ENCODE data around the gene CXXC5. TPM values are rescaled to one million over a fixed set of nuclear protein-coding genes. Genes with fewer than 3 reads are reported as not detected.

The CXXC5 gene
- total RNA-seq, 1 donor from 2014 or later = 17.2 TPM

DNA sequence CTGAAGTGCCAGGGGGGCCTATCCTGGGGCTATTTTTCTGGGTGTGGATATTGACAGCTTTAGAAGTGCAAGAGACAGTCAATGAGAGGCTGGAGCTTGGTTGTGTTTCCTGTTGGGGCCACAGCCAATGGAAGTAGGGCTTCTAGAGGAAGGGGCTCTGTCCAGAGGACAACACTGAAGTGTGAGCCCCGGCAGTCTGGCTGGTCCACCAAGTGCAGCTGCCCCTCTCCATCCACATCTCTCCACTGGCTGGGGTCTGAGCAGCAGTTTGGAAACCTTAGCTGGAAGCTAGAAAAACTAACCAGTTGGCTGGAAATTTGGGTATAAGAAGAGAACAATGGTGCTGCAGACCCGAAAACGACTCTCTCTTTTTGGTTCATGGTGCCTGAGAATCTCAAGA, 83.1 kb downstream of the CXXC5 start:
- no peaks in the 10 kb centered on the region for H3K9me3 Mint-ChIP-seq
- H3K27me3 Mint-ChIP-seq (ENCODE audit: insufficient read depth, low read depth) = peaks cover 11% of the 10 kb centered on the region
- peaks cover 10% of the 10 kb centered on the region for H3K4me1 ChIP-seq
- no peak overlapping the region for H3K27ac Mint-ChIP-seq
- DNase-seq (ENCODE audit: low spot score) = no peak
- H3K36me3 ChIP-seq = no peaks in the 10 kb centered on the region
- peaks cover 6% of the 10 kb centered on the region for H3F3A ChIP-seq (ENCODE audit: low read depth)
- H3K4me3 ChIP-seq = no peak overlapping the region
- no peak overlapping the region for H3K4me2 ChIP-seq
- no peaks in the 10 kb centered on the region for H4K20me1 ChIP-seq (ENCODE audit: low read depth)
- H3K4me3 Mint-ChIP-seq = no peak overlapping the region
- H3K79me2 ChIP-seq (ENCODE audit: low read depth) = no peaks in the 10 kb centered on the region
- H3K27me3 ChIP-seq = no peaks in the 10 kb centered on the region
- H3K4me1 Mint-ChIP-seq = peaks cover 16% of the 10 kb centered on the region
- TF ChIP-seq, protein P1, sequence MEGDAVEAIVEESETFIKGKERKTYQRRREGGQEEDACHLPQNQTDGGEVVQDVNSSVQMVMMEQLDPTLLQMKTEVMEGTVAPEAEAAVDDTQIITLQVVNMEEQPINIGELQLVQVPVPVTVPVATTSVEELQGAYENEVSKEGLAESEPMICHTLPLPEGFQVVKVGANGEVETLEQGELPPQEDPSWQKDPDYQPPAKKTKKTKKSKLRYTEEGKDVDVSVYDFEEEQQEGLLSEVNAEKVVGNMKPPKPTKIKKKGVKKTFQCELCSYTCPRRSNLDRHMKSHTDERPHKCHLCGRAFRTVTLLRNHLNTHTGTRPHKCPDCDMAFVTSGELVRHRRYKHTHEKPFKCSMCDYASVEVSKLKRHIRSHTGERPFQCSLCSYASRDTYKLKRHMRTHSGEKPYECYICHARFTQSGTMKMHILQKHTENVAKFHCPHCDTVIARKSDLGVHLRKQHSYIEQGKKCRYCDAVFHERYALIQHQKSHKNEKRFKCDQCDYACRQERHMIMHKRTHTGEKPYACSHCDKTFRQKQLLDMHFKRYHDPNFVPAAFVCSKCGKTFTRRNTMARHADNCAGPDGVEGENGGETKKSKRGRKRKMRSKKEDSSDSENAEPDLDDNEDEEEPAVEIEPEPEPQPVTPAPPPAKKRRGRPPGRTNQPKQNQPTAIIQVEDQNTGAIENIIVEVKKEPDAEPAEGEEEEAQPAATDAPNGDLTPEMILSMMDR (IDR thresholded peaks at IDR 0.05) = no peak
- no peak for TF ChIP-seq EZH2 (IDR thresholded peaks at IDR 0.05)
- TF ChIP-seq EZH2phosphoT487 (IDR thresholded peaks at IDR 0.05) = no peak
- H3K9ac ChIP-seq = no peak overlapping the region
- no peak overlapping the region for H2AFZ ChIP-seq (replicated peaks)
- H3K27ac ChIP-seq = no peak overlapping the region
- no peaks in the 10 kb centered on the region for H3K36me3 Mint-ChIP-seq
- no peaks in the 10 kb centered on the region for H3K9me3 ChIP-seq (ENCODE audit: low read depth)

DNA sequence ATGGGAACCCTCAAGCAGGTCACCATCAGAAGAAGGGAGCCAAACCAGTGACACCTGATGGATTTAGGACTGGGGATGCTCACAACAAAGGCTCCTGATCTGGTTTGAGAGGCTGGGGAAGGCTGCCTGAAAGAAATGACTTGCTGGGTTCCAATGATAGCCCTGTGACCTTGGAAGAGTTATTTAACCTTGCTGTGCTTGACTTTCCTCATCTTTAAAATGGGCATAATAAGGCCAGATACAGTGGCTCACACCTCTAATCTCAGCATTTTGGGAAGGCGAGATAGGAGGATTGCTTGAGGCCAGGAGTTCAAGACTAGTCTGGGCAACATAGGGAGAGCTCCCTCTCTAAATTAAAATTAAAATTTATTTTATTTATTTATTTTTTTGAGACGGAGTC, 83.9 kb downstream of the CXXC5 start:
- no peak for DNase-seq (ENCODE audit: low spot score)
- no peaks in the 10 kb centered on the region for H3K36me3 Mint-ChIP-seq
- no peak overlapping the region for H3K27ac ChIP-seq
- H3K9ac ChIP-seq = no peak overlapping the region
- no peaks in the 10 kb centered on the region for H3K9me3 Mint-ChIP-seq
- H3K4me1 ChIP-seq = peaks cover 10% of the 10 kb centered on the region
- H3K79me2 ChIP-seq (ENCODE audit: low read depth) = no peaks in the 10 kb centered on the region
- no peaks in the 10 kb centered on the region for H4K20me1 ChIP-seq (ENCODE audit: low read depth)
- H3K36me3 ChIP-seq = no peaks in the 10 kb centered on the region
- no peak overlapping the region for H3K4me3 Mint-ChIP-seq
- peaks cover 9% of the 10 kb centered on the region for H3K27me3 Mint-ChIP-seq (ENCODE audit: insufficient read depth, low read depth)
- peaks cover 13% of the 10 kb centered on the region for H3K4me1 Mint-ChIP-seq
- H3K9me3 ChIP-seq (ENCODE audit: low read depth) = no peaks in the 10 kb centered on the region
- H3F3A ChIP-seq (ENCODE audit: low read depth) = peaks cover 6% of the 10 kb centered on the region
- H2AFZ ChIP-seq (replicated peaks) = no peak overlapping the region
- TF ChIP-seq, protein P1 (IDR thresholded peaks at IDR 0.05) = no peak
- no peak for TF ChIP-seq EZH2phosphoT487 (IDR thresholded peaks at IDR 0.05)
- TF ChIP-seq EZH2 (IDR thresholded peaks at IDR 0.05) = no peak
- no peak overlapping the region for H3K4me3 ChIP-seq
- no peak overlapping the region for H3K4me2 ChIP-seq
- no peaks in the 10 kb centered on the region for H3K27me3 ChIP-seq
- peak overlapping the region; percentile 63 for H3K27ac Mint-ChIP-seq

DNA sequence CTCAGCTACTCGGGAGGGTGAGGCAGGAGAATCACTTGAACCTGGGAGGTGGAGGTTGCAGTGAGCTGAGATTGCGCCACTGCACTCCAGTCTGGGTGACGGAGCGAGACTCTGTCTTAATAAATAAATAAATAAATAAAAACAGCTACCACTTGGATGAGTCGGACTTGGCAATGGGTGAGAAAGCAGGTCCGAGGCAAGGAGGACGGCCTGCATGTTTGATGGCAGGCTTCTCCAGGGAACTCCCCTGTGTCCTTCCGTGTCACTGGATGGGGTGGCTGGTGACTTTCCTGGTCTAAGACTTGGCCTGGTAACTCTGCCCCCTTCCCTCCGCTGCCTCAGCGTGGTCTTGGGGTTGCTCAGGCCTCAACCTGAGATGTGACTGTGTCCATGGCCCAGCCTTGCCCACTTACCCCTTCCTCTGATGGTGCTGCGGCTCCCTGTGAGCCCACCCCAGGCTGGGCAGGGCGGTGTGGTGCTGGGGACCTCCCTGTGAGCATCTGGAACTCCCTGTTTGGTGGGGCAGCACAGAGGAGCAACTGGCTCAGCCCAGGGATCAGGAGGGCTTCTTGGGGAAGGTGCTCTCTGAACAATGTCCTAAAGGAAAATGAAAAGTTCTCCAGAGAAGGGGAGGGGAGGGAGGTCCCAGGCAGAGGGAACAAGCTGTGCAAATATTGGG, 85.0 kb downstream of the CXXC5 start:
- no peak overlapping the region for H3K27ac ChIP-seq
- H3K9me3 Mint-ChIP-seq = no peaks in the 10 kb centered on the region
- TF ChIP-seq, protein P1 (IDR thresholded peaks at IDR 0.05) = no peak
- no peak for TF ChIP-seq EZH2 (IDR thresholded peaks at IDR 0.05)
- no peak for TF ChIP-seq EZH2phosphoT487 (IDR thresholded peaks at IDR 0.05)

More for the DNA sequence above, 85.0 kb downstream of the CXXC5 start:
- H3K4me2 ChIP-seq = no peak overlapping the region
- no peak overlapping the region for H3K9ac ChIP-seq
- H3K27ac Mint-ChIP-seq = peak overlapping the region; percentile 66
- no peaks in the 10 kb centered on the region for H3K36me3 ChIP-seq
- no peak overlapping the region for H3K4me3 ChIP-seq
- no peaks in the 10 kb centered on the region for H3K9me3 ChIP-seq (ENCODE audit: low read depth)
- no peak overlapping the region for H3K4me3 Mint-ChIP-seq
- H3K4me1 ChIP-seq = peaks cover 10% of the 10 kb centered on the region
- H3F3A ChIP-seq (ENCODE audit: low read depth) = peaks cover 6% of the 10 kb centered on the region
- H3K79me2 ChIP-seq (ENCODE audit: low read depth) = no peaks in the 10 kb centered on the region
- no peaks in the 10 kb centered on the region for H4K20me1 ChIP-seq (ENCODE audit: low read depth)
- H3K27me3 ChIP-seq = no peaks in the 10 kb centered on the region
- H2AFZ ChIP-seq (replicated peaks) = peak overlapping the region; percentile 19
- H3K36me3 Mint-ChIP-seq = no peaks in the 10 kb centered on the region
- no peak for DNase-seq (ENCODE audit: low spot score)
- H3K27me3 Mint-ChIP-seq (ENCODE audit: insufficient read depth, low read depth) = peaks cover 10% of the 10 kb centered on the region
- H3K4me1 Mint-ChIP-seq = peaks cover 17% of the 10 kb centered on the region

Small RNA genes lying within 50 kb of the gene (small RNA-seq; reads per million reads assigned to genes)
- gene RNU6-236P = not detected

Other genes with a start within 250 kb of the CXXC5 start
- gene SPATA24, start 244.3 kb upstream of the CXXC5 start, total RNA-seq (ENCODE audit: low replicate concordance) = 15.2 and 15.7 TPM in 2 replicates
- 13.7 and 21.7 TPM in 2 replicates for gene DNAJC18, start 208.8 kb upstream of the CXXC5 start, total RNA-seq (ENCODE audit: low replicate concordance)
- gene ECSCR, start 185.6 kb upstream of the CXXC5 start, total RNA-seq (ENCODE audit: low replicate concordance) = not detected in 2 replicates
- gene SMIM33, start 177.3 kb upstream of the CXXC5 start, total RNA-seq (ENCODE audit: low replicate concordance) = not detected in 2 replicates
- 0.07 and 0.19 TPM in 2 replicates for gene STING1, start 165.6 kb upstream of the CXXC5 start, total RNA-seq (ENCODE audit: low replicate concordance)
- gene UBE2D2, start 87.0 kb upstream of the CXXC5 start, total RNA-seq (ENCODE audit: low replicate concordance) = 131 and 141 TPM in 2 replicates
- 0.09 and 0.53 TPM in 2 replicates for gene PSD2, start 147.5 kb downstream of the CXXC5 start, total RNA-seq (ENCODE audit: low replicate concordance)